Cardiac septum (tissue), 1 donor: ENCODE measurements around the gene PUM2. TPM values are rescaled to one million over a fixed set of nuclear protein-coding genes. Genes with fewer than 3 reads are reported as not detected.

Source experiments
- DNase-seq: peaks from one replicate; pipeline ENCODE4 v3.0.0-alpha.2; 2020; ENCODE audit warnings: low spot score
- intact Hi-C: fragments of 100-400 bp; cut with DNase I; formaldehyde crosslinking; loops from one replicate; pipeline ENCODE4 v1.14.0; 2022
- total RNA-seq: library from RNA; stranded (reverse); fragmentation: NEBNext Ultra II Directional; extraction: Animal tissue kit (Norgen Biotek cat#: 25700); gene quantifications from one replicate; pipeline ENCODE4 v1.2.1, GENCODE V29; 2021
- donor health status: DM: no; HTN: no; CAD: no.

PUM2 gene
- total RNA-seq, 1 donor from 2014 or later, result 75.6 TPM

DNA sequence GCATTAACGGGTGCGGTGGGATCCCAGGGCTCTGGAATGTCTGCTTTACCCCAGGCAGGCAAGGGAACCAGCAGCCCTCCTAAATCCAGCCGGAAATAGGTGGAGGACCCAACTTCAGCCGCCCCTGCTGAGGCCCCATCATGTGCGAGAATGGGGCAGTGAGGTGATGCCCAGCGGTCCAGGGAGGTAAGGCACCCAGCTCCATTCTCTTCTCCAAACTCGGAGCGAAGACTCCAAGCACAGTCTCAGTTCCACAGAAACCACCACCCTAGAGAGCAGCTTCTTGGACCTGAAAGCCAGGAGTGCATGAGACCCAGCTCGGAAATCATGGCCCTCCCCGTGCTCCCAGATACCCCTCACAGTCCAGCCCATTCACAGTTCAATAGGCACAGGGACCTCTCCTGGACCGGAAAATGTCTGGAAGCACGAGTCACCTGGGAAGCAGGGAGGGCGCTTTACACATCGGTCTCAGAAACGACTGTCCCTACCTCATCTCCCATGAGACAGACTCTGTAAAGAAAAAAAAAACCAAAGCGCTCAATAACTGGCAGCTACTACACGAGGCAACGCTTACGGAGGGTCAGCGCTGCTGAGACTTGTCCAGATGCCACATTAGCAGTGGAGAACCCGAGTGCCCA is 127.8 kb downstream of the PUM2 start:
- no peak for DNase-seq

DNA sequence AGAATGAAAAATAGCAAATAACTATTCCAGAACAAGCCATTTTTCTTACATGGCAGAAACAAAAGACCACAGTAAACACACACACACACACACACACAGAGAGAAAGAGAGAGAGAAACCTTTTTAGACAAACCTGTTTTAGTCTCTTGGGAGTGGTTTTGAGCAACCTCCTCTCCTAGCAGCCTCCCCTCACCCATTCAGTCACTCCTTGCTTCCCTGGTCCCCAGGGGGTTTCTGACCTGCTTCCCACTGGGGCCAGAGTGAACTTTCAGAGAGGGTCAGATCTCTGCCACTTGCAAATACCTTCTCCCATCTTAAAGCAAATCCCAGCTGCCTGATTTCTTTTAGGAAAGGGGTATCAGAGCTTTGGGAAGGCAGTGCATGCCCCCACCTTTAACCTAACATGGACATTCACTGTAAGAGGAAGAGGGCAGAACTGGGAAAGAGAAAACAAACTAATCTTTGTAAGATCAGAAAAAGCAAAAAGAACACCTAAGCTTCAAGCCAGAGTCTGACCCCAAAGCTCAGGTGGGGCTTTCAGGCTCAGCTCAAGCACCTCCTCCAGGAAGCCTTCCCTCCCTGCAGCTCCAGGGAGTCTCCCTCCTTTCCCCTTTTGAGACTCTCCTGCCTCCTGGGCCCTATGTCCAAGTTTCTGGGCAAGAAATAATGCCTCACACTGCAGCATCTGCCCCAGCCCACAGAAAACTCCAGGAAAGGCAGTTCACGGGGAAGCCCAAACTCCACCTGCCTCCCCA is 128.5 kb downstream of the PUM2 start:
- intact Hi-C loops, result loop anchor here (10.0 kb wide), 2 partner anchors 87 to 117 kb away; no protein-coding TSS in a partner anchor
- DNase-seq, result no peak

More for the DNA sequence above, 127.8 kb downstream of the PUM2 start:
- intact Hi-C loops, result loop anchor here (10.0 kb wide), 2 partner anchors 88 to 118 kb away; no protein-coding TSS in a partner anchor

DNA sequence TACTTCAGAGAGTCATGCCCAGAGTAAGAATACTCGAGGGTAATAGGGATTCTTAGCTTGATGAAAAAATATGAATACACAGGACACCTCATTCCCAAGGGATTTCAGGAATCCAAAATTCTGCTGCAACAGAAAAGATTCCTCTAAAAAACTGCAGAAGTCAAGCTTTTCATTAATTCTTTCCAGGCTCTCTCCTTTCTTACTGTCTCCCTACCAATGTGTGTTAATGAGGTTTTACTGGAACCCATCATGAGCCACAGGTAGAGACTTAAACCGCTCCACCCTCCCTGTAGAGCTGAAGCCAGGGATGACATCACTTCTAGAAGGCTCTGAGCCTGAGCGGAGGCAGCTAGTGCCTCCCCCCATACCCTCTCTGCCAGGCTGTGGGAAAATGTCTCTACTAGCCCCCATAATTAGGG is 129.1 kb downstream of the PUM2 start:
- DNase-seq, result no peak
- intact Hi-C loops, result loop anchor here (10.0 kb wide), 2 partner anchors 87 to 117 kb away; no protein-coding TSS in a partner anchor

DNA sequence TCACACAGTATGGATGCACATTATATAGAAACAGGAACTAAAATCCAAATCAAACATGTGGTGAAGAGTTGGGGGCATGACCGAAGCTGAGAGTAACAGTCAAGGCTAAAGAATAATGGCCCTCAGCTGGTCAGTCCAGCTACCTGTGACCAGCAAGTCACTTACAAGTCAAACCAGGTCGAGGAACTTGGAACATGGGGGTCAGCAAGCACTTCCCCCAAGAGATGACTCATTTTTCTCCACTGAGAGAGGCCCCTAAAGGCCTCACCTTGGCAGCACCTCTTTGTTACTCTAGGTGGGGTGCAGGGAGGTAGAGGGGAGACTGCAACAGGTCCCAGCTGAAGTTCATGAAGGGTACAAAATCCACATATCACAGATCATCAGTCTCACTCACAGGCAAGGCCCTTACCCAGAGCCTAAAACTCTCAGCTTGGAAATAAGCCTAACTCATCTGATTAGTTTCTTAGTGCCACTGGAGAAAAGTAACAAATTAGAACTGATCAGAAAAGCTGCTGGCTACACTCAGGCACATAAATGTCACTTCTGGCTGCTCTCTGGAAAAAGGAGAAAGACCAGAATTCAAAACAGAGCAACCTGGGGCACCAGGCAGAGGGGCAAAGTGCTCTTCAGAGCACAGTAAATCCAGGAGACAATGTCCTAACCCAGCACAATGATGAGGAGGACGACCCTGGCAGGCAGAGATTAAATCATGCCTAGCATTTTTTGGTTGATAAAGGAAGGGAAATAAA is 129.7 kb downstream of the PUM2 start:
- no peak for DNase-seq
- intact Hi-C loops, result loop anchor here (10.0 kb wide), 2 partner anchors 86 to 116 kb away; no protein-coding TSS in a partner anchor

DNA sequence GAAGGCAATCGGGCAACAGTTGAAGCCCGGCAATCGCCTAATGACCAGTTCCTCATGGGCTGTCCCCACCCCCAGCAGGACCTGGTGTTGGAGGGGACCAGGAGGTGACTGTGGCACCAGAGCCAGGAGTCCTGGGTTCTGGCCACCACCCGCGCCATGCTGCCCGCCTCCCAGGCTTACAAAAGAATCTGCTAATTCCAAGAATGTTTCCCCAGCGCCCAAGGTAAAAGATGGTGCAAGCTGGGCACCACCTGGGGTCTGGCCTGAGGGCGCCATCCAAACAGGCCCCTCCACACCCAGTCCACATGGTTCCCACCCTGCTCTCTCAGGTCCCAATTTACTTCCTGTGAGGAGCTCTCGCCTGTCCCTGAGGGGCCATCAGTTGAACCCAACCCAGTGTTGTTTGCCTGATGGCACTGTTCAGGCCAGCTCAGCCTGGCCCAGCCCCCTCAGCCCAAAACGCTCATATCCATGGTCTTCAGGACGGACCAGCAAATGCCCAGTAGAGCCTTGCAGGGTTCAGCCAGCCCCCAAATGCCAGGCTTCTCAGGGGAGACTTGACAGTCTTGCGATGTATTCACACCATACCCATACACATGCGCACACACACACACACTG is 130.8 kb downstream of the PUM2 start:
- intact Hi-C loops, result loop anchor here (10.0 kb wide), 2 partner anchors 85 to 115 kb away; no protein-coding TSS in a partner anchor
- no peak for DNase-seq

DNA sequence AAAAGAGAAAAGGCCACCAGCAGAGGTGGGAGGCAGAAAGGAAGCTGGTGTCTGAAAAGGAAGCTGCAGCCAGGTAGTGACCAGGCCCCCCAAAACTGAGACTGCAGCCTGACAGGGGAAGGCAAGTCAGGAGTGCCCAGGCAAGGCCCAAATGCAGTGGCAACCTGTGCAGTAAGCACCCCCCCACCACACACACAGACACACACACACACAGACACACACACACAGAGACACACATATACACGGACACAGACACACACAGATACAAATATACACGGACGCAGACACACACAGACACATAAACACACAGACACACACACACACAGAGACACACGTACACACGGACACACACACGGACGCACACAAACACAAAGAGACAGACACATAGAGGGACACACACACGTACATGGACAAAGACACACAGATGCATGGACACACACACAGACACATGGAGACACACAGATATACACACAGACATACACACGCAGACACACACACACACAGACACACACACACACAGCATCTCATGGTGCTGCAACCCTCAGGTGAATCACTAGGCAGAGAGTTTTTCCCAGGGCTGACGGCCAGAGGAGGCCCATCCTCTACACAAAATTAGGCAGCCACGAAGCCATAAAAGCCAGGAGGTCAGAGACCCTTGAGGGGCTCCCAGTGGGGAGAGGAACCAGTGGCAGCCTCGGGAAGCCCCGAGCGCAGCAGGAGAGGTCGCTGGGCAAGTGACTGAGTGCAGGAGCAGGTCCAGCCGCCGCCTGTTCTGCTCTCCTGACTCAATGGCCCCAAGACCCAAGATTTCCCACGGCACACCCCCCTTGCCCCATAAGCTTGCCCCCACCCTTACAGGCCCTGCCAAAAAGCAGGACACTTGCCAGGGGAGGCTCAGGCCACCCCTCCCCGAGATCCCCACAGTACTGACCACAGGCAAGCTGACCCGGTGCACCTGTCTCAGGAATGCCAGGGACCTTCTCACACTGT is 132.0 kb downstream of the PUM2 start:
- intact Hi-C loops, result no loop called here
- no peak for DNase-seq

GRCh38 chr2:20217041-20217970 is 133.3 kb downstream of the PUM2 start:
- intact Hi-C loops, result no loop called here
- DNase-seq, result no peak

DNA sequence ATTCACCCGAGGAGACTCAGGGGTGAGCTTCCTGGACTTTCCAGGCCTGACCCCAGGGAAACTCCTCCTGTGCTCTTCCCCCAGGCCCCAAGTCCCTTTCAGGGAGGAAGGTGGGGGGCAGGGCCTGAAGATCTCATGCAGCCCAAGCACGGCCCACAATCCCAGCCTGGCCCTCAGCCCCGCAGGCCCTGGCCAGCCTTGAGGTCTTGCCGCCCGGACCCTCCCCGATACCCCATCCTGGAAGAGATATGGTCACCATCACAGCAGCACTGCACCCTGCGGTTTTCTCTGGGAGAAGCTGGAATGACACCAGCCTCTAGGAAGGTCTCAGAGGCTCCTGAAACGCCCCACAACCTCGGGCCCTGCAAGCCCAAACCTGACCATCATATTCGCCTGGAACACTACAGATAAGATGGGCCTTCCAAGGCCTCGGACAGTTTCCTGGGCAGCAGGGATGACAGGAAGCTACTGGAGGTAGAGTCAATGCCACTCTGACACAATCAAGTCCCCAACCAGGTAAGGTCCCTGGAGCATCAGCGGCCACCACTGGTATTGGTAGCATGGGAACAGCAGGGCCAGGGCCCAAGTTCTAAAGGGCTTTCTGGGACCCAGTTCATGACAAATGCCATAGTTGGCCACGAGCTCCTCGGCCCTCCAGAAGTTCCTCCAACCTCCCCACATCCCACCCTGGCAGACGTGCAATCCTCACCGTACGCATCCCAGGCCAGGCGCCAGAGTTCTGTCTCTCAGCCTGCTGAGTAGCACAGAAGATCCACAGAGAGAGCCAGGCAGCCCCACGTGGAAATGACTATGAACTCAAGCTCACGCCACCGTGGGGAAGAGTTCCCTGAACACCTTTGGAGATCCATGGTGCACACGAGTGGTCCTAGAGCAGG is 134.3 kb downstream of the PUM2 start:
- no peak for DNase-seq
- intact Hi-C loops, result no loop called here

GRCh38 chr2:20215183-20216040 is 135.2 kb downstream of the PUM2 start:
- no peak for DNase-seq
- intact Hi-C loops, result no loop called here

DNA sequence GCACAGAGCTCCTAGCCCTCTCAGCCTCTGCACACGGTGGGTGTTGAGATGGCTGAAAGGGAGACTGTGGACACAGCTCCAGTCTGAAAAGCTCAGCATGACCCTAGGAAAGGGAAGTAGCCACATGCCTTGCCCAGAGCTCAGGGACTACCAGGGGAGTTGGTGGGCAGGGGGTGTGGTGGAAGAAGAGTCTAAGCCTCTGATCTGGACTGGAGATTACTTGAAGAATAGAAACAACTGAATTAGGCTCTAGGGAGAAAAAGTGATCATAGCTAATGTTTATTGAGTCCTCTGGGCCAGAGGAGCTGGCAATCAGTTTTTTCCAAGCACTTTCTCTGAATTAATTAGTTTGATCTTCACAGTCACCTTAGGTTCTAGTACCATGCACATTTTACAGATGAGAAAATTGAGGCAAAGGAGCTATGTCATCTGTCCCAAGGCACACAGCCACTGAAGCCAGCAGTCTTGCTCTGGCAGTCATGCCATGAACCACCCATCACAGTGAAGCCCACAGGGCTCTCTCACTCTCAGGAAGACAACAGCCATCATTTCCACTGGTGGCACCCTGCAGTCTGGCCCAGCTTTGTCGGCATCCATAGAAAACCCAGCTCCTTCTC is 136.0 kb downstream of the PUM2 start:
- intact Hi-C loops, result no loop called here
- DNase-seq, result no peak

DNA sequence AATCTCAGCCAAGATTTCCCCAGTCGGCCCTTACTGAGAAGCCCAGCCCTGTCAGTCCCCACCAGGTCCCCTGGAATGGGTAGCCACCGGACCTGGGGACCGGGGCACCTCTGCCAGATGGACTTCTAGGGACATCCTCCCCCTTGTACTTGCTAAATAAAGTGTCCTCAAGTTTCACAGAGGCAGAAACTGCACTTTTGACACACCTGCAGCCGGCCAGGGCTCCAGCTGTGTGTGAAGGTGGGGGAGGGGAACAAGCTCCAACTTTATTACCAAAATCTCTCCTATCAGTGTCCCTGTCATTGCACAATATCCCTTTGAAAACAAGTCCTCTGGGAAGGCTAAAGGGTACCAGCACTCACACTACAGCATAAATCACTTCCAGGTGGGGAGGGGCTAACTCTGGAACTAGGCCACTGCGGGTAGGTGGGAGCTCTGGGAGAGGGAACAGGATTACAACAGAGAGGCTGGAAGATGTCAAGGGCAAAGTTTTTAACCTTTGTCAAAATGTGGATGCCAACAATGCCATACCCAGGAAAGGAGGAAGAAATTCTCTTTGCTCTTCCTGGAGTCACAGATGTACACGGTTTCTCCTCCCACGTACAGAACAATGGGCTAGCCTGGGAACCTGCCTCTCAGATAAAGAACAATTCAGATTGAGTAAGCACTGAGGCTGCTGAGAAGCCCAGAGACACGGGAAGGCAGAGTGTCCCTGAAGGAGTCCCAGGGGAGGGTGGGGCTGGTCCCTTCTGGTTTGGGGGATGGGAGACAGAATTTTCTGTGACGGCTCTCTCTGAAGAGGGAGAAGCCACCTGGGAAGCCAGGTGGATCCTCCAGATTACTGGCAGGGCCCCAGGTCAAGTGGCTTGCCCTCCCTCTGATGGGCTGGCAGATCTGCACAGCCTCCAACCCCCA is 136.7 kb downstream of the PUM2 start:
- no peak for DNase-seq
- intact Hi-C loops, result no loop called here

DNA sequence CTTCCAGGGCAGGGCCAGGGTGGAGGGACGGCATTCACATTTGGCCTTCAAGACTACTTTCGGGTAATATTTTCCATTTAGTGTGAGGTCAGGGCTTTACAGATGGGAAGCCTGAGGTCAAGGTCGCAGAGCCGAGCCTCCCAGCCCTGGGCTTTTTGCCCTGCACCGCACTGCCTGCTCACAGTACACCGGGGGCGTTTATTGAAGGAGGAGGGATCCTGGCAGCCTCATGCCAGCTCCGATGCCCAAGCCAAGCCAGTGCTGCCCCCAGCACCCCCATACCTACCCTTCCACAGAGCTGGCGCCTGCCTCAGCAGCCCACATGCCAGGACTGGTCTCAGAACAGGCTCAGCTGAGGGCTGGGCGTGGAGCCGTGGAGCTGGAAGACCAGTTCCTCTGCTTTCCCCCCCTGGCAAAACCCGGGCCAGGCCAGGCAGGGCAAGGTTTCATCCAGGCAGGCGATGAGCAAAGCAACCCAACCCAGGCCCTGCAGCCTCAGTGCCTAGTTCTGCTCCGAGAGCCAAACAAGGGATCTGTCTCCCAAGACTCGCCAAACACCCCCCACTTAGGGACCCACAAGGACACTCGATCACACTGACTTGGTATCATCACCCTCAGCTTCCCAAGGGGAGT is 137.7 kb downstream of the PUM2 start:
- no peak for DNase-seq
- intact Hi-C loops, result no loop called here

DNA sequence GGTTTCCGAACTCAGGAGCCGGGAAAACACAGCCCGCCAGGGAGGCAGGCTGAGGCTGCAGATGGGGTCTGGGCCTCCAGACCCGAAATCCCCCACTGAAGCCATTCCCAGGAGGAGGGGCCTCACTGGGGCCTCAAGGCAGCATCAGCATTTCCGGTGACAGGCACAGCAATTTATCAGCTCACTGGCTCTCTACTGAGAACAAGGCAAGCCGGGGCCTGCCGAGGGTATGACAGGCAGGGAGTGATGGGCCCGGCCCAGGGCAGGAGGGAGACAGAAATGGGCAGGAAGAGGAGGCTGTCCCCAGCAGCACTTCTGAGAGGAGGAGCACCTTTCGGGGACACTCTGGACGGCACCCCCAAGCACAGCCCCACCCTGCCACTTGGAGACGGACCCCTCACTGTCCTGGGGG is 138.2 kb downstream of the PUM2 start:
- intact Hi-C loops, result no loop called here
- DNase-seq, result no peak
